Esophagus (tissue), 2 donors: ENCODE measurements around the gene ATP7B. TPM values are rescaled to one million over a fixed set of nuclear protein-coding genes. Genes with fewer than 3 reads are reported as not detected.
A peak's percentile ranks its signal among the peaks of the same experiment; 100 is the strongest.

Experiments
- H3K27ac ChIP-seq, 2 donors: one replicate each; pipeline ENCODE4 v1.5.1; 2013; ENCODE audit warnings: low read depth in 2 of 2, mild to moderate bottlenecking in 2 of 2, inconsistent platforms in 1 of 2, low read length in 1 of 2, moderate library complexity in 1 of 2
- H3K27me3 ChIP-seq, 2 donors: one replicate each; pipeline ENCODE4 v1.6.1; 2013; ENCODE audit warnings: low read length in 2 of 2, control low read depth in 1 of 2, mild to moderate bottlenecking in 1 of 2; ENCODE audit not compliant: insufficient read depth in 2 of 2, control insufficient read depth in 1 of 2
- H3K36me3 ChIP-seq, 2 donors: one replicate each; pipeline ENCODE4 v1.6.1; 2013; ENCODE audit warnings: low read length in 1 of 2; ENCODE audit not compliant: control insufficient read depth in 2 of 2, insufficient read depth in 2 of 2
- H3K4me1 ChIP-seq, 2 donors: one replicate each; pipeline ENCODE4 v1.6.1; 2013; ENCODE audit warnings: low read length in 1 of 2; ENCODE audit not compliant: control insufficient read depth in 2 of 2, insufficient read depth in 2 of 2
- H3K4me3 ChIP-seq, 2 donors: one replicate each; pipeline ENCODE4 v1.5.1; 2013; ENCODE audit warnings: low read length in 2 of 2, mild to moderate bottlenecking in 2 of 2, low read depth in 1 of 2, moderate library complexity in 1 of 2
- H3K9me3 ChIP-seq, 2 donors: one replicate each; pipeline ENCODE4 v1.6.1; 2013; ENCODE audit warnings: mild to moderate bottlenecking in 2 of 2, low read depth in 1 of 2, low read length in 1 of 2, moderate library complexity in 1 of 2; ENCODE audit not compliant: control insufficient read depth in 2 of 2, insufficient read depth in 1 of 2
- WGBS, 2 donors: extraction: QIAGEN DNeasy Blood & Tissue Kit; methylation state at CpG; one replicate each; pipeline ENCODE4 v1.1.7; 2013; 5-methylcytosine and 5-hydroxymethylcytosine counted together
- polyA plus RNA-seq, 2 donors: library from polyadenylated mRNA; stranded (reverse); fragments of 200-250 nt; gene quantifications; one replicate each; pipeline ENCODE4 v1.2.3, GENCODE V29; 2013
- donor health status: healthy with polysubstance abuse.
- donor health status: Bipolar disorder and iron deficiency.

The ATP7B gene
- polyA plus RNA-seq, 2 donors = 0.55 to 0.59 TPM

DNA sequence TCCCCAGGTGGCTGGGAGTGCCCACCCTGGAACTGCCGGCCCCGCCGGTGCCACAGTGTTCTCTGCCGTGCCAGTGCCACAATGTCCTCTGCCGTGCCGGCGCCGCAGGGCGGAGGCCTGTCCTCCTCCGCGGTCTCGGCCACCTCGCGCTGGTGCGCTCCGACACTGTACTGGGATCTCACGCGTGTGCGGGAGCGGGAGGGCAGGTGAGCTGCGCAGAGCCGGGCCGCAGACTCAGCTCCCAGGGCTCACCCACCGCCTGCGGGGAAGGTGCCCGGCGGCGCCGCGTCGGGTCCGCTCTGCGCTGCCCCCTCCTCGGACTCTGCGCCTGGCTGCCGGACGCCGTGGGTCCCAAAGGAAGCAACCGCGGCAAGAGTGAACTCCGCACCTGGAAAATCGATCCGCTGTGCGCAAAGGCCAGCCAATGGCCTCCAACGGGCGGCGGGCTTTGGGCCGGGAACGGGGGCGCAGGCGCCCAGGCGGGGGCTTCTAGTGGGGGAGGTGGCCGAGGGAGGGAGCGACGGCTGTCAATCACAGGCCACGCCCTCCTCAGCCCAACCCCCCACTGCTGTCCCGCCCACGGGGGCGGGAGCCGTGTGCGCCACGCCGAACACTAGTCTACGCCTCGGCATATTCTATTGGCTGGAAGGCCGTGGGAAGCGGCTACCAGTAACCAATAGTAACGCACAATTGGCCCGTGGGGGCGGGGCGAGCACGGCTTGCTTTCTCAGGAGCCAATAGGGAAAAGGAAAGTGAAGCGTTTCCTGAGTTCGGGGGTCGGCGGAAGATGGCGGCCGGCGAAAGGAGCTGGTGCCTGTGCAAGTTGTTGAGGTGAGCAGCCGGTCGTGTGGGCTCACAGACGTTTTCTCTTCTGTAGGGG lies 622 bp upstream of the ATP7B start, which contains the start of gene ALG11:
Gene ALG11 (plus strand): TSS at position 767 of the 880 bp plus-strand sequence. CDS start 21 bp downstream, at position 788.
- Histone ChIP-seq H3K27me3 (no peaks in the 10 kb centered on the region), H3K27ac (peak within 1 kb of the TSS; percentile 29 to 74), H3K9me3 (no peaks in the 10 kb centered on the region), H3K36me3 (no peaks in the 10 kb centered on the region), H3K4me1 (no peaks in the 10 kb centered on the region), H3K4me3 (peak within 1 kb of the TSS; percentile 82 to 90)
- 0 to 1% methylated on average over 76 to 82 of the region's 82 CpGs for WGBS, 2 donors

DNA sequence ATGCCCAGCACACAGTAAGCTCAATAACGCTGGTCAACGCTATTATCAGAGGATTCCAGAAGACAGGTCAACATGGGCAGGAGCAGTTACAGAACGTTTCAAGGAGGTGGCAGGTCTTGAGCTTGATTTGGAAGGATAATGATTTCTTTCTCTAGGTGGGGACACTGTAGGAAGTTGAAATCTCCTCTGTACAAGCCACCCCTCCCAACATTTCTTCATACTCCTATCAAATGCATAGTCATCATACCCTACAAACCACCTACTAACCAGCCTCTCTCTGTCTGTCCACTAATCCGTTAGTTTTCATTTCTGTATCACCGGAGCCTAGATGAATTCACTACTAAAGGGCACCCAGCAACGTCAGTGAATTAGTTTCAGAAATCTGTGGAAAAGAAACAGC lies 1.3 kb downstream of the ATP7B start:
- Histone ChIP-seq H3K4me3 (no peak overlapping the region), H3K9me3 (no peaks in the 10 kb centered on the region), H3K27ac (no peak overlapping the region), H3K27me3 (no peaks in the 10 kb centered on the region), H3K36me3 (no peaks in the 10 kb centered on the region), H3K4me1 (no peaks in the 10 kb centered on the region)
- 62 to 67% methylated on average over 6 of the region's 6 CpGs for WGBS, 2 donors

DNA sequence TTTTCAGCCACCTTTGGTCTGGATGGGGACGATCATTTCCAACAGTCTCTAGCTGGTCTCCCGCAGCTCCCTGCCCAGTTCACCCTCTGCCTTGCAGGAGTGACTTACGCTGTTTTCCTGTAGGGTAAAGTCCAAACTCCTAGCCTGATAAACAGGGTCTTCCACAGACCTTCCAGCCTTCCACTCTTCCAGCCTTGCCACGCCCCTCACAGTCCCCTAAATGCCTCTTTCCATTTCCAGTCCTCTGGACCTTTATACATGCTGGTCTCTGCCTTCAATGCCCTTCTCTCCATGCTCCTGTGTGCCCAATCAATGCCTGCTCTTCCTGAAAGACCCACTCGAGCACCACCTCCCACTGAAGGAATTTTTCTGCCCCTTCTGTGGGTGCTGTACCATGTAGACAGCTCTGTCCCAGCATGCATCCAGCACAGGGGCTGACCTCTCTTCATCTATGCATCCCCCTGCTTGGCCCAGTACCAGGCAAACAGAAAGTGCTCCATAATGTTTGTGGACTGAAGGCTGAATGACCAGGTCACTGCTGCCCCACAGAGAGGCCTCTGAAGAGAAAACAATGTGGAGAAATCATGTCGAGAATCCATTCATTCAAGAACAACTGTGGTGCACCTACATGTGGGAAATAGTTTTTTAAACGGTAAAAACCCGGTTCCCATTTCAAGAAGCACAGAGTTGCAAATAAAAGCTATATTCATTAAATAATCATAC lies 4.6 kb downstream of the ATP7B start:
- Histone ChIP-seq H3K4me1 (no peaks in the 10 kb centered on the region), H3K36me3 (no peaks in the 10 kb centered on the region), H3K9me3 (no peaks in the 10 kb centered on the region), H3K27ac (no peak overlapping the region), H3K4me3 (no peak overlapping the region), H3K27me3 (no peaks in the 10 kb centered on the region)
- WGBS, 2 donors = 82 to 84% methylated on average over 8 of the region's 8 CpGs

DNA sequence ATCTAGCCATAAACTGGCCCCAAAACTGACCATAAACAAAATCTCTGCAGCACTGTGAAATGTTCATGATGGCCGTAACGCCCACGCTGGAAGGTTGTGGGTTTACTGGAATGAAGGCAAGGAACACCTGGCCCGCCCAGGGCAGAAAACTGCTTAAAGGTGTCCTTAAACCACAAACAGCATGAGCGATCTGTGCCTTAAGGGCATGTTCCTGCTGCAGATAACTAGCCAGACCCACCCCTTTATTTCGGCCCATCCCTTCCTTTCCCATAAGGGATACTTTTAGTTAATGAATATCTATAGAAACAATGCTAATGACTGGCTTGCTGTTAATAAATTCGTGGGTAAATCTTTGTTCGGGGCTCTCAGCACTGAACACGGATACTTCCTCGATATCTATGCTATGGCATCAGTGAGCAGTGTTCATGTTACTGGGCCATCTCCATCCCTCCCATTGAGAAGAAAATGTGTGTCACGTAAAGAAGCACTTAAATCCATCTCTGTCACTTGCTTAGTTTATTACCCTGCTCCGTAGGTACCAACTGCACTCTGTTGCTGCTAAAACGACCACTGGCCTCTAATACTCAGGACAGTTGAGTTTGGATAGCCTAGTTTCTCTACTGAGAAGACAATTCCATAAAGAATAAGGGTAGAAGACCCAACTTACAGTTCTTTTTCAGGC lies 5.3 kb downstream of the ATP7B start:
- Histone ChIP-seq H3K9me3 (no peaks in the 10 kb centered on the region), H3K27me3 (no peaks in the 10 kb centered on the region), H3K4me1 (no peaks in the 10 kb centered on the region), H3K4me3 (no peak overlapping the region), H3K27ac (no peak overlapping the region), H3K36me3 (no peaks in the 10 kb centered on the region)
- WGBS, 2 donors = 86 to 87% methylated on average over 13 of the region's 13 CpGs

DNA sequence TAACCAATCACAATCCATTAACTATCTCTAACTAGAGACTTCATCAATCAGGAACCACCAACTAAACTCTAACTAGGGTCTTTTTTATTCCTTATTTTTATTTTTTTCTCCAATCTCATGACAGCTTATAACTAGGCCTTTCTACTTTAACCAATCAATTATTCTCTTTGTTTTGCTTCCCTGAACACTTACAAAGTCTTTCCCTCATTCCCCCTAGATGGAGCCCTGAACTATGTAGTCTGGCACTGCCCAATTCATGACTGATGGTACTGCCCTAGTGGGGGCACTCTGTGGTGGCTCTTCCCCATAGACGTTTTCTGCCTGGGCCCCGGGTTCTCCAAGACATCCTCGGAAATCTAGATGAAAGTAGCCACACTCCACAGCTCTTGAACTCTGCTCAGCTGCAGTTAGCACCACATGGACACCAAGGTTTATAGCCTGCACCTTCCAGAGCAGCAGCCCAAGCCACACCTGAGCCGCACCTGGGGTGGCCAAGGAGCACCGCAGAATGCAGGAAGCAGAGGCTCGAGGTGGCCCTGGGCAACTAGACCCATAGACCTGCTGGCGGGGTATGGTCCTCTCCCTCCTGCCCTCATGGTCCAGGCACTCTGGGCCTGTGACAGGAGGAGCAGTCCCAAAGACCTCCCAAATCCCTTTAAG lies 6.6 kb downstream of the ATP7B start:
- H3K27ac ChIP-seq = no peak overlapping the region
- H3K27me3 ChIP-seq = no peaks in the 10 kb centered on the region
- H3K36me3 ChIP-seq = no peaks in the 10 kb centered on the region
- WGBS, 2 donors = 72 to 82% methylated on average over 7 of the region's 7 CpGs
- no peaks in the 10 kb centered on the region for H3K9me3 ChIP-seq
- H3K4me1 ChIP-seq = peaks cover 0 to 1% of the 10 kb centered on the region in 2 donors
- H3K4me3 ChIP-seq = no peak overlapping the region

DNA sequence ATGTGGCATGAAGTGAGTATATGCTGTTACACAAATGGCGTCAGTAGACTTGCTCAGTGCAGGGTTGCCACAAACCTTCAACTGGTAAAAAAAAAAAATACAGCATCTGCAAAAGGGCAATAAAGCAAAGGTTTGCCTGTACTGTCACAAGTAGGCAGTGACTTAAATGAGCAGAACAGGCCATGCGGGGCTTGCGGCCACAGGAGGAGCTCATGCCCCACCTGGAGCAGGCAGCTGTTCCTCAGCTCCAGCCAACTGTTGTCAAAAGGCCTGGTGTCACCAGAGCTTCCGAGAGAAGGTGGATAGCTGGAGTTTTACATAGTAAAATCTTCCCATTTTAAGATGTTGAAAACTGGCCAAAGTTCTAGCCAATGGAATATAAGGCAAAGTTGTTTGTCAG lies 7.7 kb downstream of the ATP7B start:
- H3K27me3 ChIP-seq = no peaks in the 10 kb centered on the region
- no peak overlapping the region for H3K27ac ChIP-seq
- 74 to 89% methylated on average over 4 of the region's 4 CpGs for WGBS, 2 donors
- H3K4me1 ChIP-seq = peaks cover 0 to 3% of the 10 kb centered on the region in 2 donors
- H3K4me3 ChIP-seq = no peak overlapping the region
- H3K9me3 ChIP-seq = no peaks in the 10 kb centered on the region
- H3K36me3 ChIP-seq = no peaks in the 10 kb centered on the region

DNA sequence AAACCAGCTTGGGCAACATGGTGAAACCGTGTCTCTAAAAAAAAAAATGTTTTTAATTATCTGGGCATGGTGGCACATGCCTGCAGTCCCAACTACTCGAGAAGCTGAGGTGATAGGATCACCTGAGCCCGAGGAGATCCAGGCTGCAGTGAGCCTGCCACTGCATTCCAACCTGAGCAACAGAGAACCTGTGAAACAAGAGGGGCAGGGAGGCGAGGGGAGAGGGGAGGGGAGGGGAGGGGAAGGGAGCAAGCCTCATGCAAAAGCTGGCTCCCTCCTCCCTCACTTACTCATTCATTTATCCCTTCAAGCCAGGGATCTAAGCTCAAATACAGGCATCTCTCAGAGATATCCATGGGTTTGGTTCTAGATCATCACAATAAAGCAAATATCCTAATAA lies 8.9 kb downstream of the ATP7B start:
- H3K27me3 ChIP-seq = no peaks in the 10 kb centered on the region
- peaks cover 0 to 3% of the 10 kb centered on the region in 2 donors for H3K4me1 ChIP-seq
- no peak overlapping the region for H3K4me3 ChIP-seq
- no peaks in the 10 kb centered on the region for H3K36me3 ChIP-seq
- 41 to 50% methylated on average over 3 of the region's 4 CpGs for WGBS, 2 donors
- no peaks in the 10 kb centered on the region for H3K9me3 ChIP-seq
- H3K27ac ChIP-seq = no peak overlapping the region

DNA sequence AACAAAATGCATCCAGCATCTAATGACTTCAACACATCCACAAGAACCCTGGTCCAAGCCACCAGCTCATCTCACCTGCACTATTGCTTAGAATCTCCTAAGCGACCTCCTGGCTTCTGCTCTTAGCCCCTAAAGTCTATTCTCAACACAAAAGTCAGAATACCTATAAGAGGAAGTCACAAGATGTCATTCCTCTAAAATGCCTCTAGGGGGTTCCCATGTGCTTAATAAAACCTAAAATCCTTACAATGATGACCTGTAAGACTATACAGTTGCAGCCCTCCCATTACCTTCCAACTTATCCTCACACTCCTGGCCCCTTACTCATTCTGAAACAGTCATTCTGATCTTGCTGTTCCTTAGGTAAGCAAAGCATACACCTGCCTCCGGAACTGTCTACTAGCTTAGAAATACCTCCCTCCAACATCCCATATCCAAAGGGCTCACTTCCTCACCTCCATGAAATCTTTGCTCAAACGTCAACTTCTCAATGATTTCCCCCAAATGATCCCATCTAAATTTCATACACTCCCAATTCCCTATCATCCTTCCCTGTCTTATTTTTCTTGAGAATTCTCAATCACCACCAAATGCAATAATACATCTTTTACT lies 10.0 kb downstream of the ATP7B start:
- Histone ChIP-seq H3K4me1 (peaks cover 0 to 6% of the 10 kb centered on the region in 2 donors), H3K4me3 (no peak overlapping the region)

DNA sequence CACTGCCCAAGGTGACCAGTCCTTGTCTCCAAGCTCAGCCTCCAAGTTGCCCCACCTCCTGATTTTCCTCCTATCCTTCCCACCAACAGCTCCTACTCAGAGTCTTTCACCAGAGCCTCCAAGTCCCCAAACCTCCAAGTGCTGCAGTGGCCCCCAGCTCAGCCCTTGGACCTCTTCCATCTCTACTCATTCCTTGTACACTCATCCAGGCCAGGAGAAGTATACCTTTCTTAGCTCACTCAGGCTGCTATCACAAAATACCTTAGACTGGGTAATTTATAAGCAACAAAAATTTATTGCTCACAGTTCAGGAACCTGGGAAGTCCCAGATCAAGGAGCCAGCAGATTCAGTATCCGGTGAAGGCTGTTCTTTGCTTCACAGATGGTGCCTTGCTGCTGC lies 11.3 kb downstream of the ATP7B start:
- no peak overlapping the region for H3K4me3 ChIP-seq
- peak overlapping the region in 1 of 2 donors; percentile 36 for H3K27ac ChIP-seq
- 54 to 55% methylated on average over 1 of the region's 1 CpG for WGBS, 2 donors
- H3K4me1 ChIP-seq = peaks cover 6 to 10% of the 10 kb centered on the region in 2 donors
- H3K36me3 ChIP-seq = no peaks in the 10 kb centered on the region
- no peaks in the 10 kb centered on the region for H3K27me3 ChIP-seq
- no peaks in the 10 kb centered on the region for H3K9me3 ChIP-seq

More for the DNA sequence above, 10.0 kb downstream of the ATP7B start:
- 48 to 52% methylated on average over 3 of the region's 3 CpGs for WGBS, 2 donors
- Histone ChIP-seq H3K36me3 (no peaks in the 10 kb centered on the region), H3K27ac (no peak overlapping the region), H3K27me3 (no peaks in the 10 kb centered on the region), H3K9me3 (no peaks in the 10 kb centered on the region)
